CD4-positive, alpha-beta T cell treated with Interleukin-17A for 4 hours (primary cell): ENCODE data around the gene TBC1D2.
A peak's percentile ranks its signal among the peaks of the same experiment; 100 is the strongest.
"Not testable (repeated sequence)": the region's sequence is repeated elsewhere in the genome, so short reads cannot be mapped to it uniquely, and the experiment has no call there.

Experiments
- DNase-seq: peaks from one replicate; pipeline ENCODE4 v3.0.0-alpha.2; 2020; ENCODE audit warnings: mixed read lengths

The TBC1D2 gene

GRCh38 chr9:98185611-98186171 is 69.8 kb downstream of the TBC1D2 start:
- DNase-seq = no peak

GRCh38 chr9:98185021-98185567 is 70.4 kb downstream of the TBC1D2 start:
- DNase-seq = no peak

GRCh38 chr9:98184326-98184725 is 71.1 kb downstream of the TBC1D2 start:
- DNase-seq = no peak

- no peak for DNase-seq
Measured at GRCh38 chr9:98182889-98183599, 72.4 kb downstream of the TBC1D2 start.

- no peak for DNase-seq
Measured at GRCh38 chr9:98182069-98182820, 73.2 kb downstream of the TBC1D2 start.

GRCh38 chr9:98181746-98182068 is 73.7 kb downstream of the TBC1D2 start:
- no peak for DNase-seq

- DNase-seq = no peak
Measured at GRCh38 chr9:98180996-98181395, 74.5 kb downstream of the TBC1D2 start.

- no peak for DNase-seq
Measured at GRCh38 chr9:98178874-98179850, 76.3 kb downstream of the TBC1D2 start.

- no peak for DNase-seq
Measured at GRCh38 chr9:98176391-98177259, 78.8 kb downstream of the TBC1D2 start.

GRCh38 chr9:98175762-98176161 is 79.7 kb downstream of the TBC1D2 start:
- no peak for DNase-seq

GRCh38 chr9:98175028-98175569 is 80.3 kb downstream of the TBC1D2 start:
- DNase-seq = no peak

GRCh38 chr9:98174502-98174918 is 80.9 kb downstream of the TBC1D2 start:
- not testable (repeated sequence) for DNase-seq

- no peak for DNase-seq
Measured at GRCh38 chr9:98173181-98173580, 82.3 kb downstream of the TBC1D2 start.

- DNase-seq = no peak
Measured at GRCh38 chr9:98172604-98173003, 82.8 kb downstream of the TBC1D2 start.

GRCh38 chr9:98171176-98171925 is 84.1 kb downstream of the TBC1D2 start:
- DNase-seq = no peak

- DNase-seq = peak; percentile 64
Measured at GRCh38 chr9:98168941-98169488, 86.4 kb downstream of the TBC1D2 start.

- no peak for DNase-seq
Measured at GRCh38 chr9:98168153-98168780, 87.2 kb downstream of the TBC1D2 start.

GRCh38 chr9:98164912-98165311 is 90.5 kb downstream of the TBC1D2 start:
- DNase-seq = no peak

- DNase-seq = no peak
Measured at GRCh38 chr9:98162613-98163012, 92.8 kb downstream of the TBC1D2 start.

- DNase-seq = no peak
Measured at GRCh38 chr9:98161851-98162250, 93.6 kb downstream of the TBC1D2 start.
